Effector CD8-positive, alpha-beta T cell (primary cell): ENCODE measurements around the gene LDLRAD4.

ENCODE experiments used
- DNase-seq: peaks from one replicate; lab custom pipeline; 2025; lab: John Stamatoyannopoulos, UW

The LDLRAD4 gene

GRCh38 chr18:13201292-13201691 is 17.3 kb upstream of the LDLRAD4 start:
- no peak for DNase-seq

GRCh38 chr18:13202571-13202970 is 16.0 kb upstream of the LDLRAD4 start:
- no peak for DNase-seq

GRCh38 chr18:13206301-13206700 is 12.3 kb upstream of the LDLRAD4 start:
- no peak for DNase-seq

- no peak for DNase-seq
Observed at GRCh38 chr18:13207294-13207693, 11.3 kb upstream of the LDLRAD4 start.

GRCh38 chr18:13211534-13211933 is 7.0 kb upstream of the LDLRAD4 start:
- no peak for DNase-seq

GRCh38 chr18:13213036-13213795 is 5.3 kb upstream of the LDLRAD4 start:
- DNase-seq, result no peak

- no peak for DNase-seq
Observed at GRCh38 chr18:13214609-13215008, 4.0 kb upstream of the LDLRAD4 start.

- peak; percentile 10 for DNase-seq
Observed at GRCh38 chr18:13216092-13216582, 2.4 kb upstream of the LDLRAD4 start.

- DNase-seq, result peak; percentile 29
Observed at GRCh38 chr18:13216711-13217465, 1.7 kb upstream of the LDLRAD4 start.

- peak; percentile 44 for DNase-seq
Observed at GRCh38 chr18:13217466-13217961, 1.0 kb upstream of the LDLRAD4 start.

- DNase-seq, result no peak
Observed at GRCh38 chr18:13217971-13218367, 591 bp upstream of the LDLRAD4 start.

- no peak for DNase-seq
Observed at GRCh38 chr18:13218997-13219396, 437 bp downstream of the LDLRAD4 start.

- no peak for DNase-seq
Observed at GRCh38 chr18:13219593-13220159, 1.1 kb downstream of the LDLRAD4 start.

GRCh38 chr18:13220361-13220991 is 1.9 kb downstream of the LDLRAD4 start:
- DNase-seq, result no peak

GRCh38 chr18:13221869-13222855 is 3.6 kb downstream of the LDLRAD4 start:
- DNase-seq, result no peak

- DNase-seq, result no peak
Observed at GRCh38 chr18:13222856-13223281, 4.3 kb downstream of the LDLRAD4 start.

GRCh38 chr18:13223311-13224143 is 5.0 kb downstream of the LDLRAD4 start:
- no peak for DNase-seq

- no peak for DNase-seq
Observed at GRCh38 chr18:13225261-13225660, 6.7 kb downstream of the LDLRAD4 start.

GRCh38 chr18:13226533-13227144 is 8.1 kb downstream of the LDLRAD4 start:
- DNase-seq, result no peak
